Erythroblast (primary cell): ENCODE data around the gene ATG10.
"Not testable (repeated sequence)": the region's sequence is repeated elsewhere in the genome, so short reads cannot be mapped to it uniquely, and the experiment has no call there.

ENCODE experiments used
- DNase-seq, 2 experiments: peaks; one replicate each; lab custom pipeline; 2025; lab: John Stamatoyannopoulos, UW
- GATA1 ChIP-seq: IDR thresholded peaks from 2 replicates; pipeline ENCODE4 v1.6.1; 2011; ENCODE audit warnings: low read depth, mild to moderate bottlenecking, control low read depth, low read length, moderate library complexity
- POLR2A ChIP-seq: IDR thresholded peaks from 2 replicates; pipeline ENCODE4 v1.6.1; 2011; ENCODE audit warnings: mild to moderate bottlenecking, low read length

The ATG10 gene

GRCh38 chr5:82050955-82051354, 79.1 kb downstream of the ATG10 start:
- DNase-seq: no peak
- no peak for TF ChIP-seq POLR2A
- no peak for TF ChIP-seq GATA1

- TF ChIP-seq POLR2A (no peak), GATA1 (no peak)
- no peak for DNase-seq
Measured at GRCh38 chr5:82054004-82054710, 82.3 kb downstream of the ATG10 start.

- TF ChIP-seq GATA1: no peak
- no peak for TF ChIP-seq POLR2A
Measured at GRCh38 chr5:82057051-82057450, 85.2 kb downstream of the ATG10 start.

GRCh38 chr5:82058710-82059109, 86.9 kb downstream of the ATG10 start:
- TF ChIP-seq POLR2A: no peak
- no peak for TF ChIP-seq GATA1

More at GRCh38 chr5:82057051-82057450, 85.2 kb downstream of the ATG10 start:
- no peak for DNase-seq

DNA sequence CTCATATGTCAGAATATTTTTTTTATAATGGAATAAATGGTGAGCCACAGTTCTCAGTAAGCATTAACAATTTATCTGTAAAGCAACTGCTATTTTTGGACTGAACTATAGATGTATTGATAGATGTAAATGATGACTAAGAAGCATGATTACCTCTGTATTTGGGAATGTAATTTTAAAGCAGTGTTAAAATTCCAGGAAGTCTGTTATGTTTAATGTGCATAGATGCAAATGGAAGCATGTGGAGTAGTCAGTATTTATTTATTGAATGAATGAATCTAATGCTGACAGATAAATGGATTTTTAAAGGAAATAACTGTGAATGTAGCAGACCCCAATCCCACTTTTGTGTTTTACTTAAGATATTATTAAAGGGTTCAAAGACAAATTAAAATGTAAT, 95.0 kb downstream of the ATG10 start:
- TF ChIP-seq POLR2A: no peak
- no peak for TF ChIP-seq GATA1
- no peak for DNase-seq

More at GRCh38 chr5:82058710-82059109, 86.9 kb downstream of the ATG10 start:
- DNase-seq: no peak

DNA sequence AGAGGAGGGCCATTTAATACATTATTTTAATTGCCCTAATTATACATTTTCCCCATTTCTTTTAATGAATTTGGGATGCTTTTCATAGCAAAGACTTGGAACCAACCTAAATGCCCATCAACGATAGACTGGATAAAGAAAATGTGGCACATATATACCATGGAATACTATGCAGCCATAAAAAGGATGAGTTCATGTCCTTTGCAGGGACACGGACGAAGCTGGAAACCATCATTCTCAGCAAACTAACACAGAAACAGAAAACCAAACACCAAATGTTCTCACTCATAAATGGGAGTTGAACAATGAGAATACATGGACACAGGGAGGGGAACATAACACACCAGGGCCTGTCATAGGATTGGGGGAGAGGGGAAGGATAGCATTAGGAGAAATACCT, 96.2 kb downstream of the ATG10 start:
- DNase-seq: not testable (repeated sequence)

DNA sequence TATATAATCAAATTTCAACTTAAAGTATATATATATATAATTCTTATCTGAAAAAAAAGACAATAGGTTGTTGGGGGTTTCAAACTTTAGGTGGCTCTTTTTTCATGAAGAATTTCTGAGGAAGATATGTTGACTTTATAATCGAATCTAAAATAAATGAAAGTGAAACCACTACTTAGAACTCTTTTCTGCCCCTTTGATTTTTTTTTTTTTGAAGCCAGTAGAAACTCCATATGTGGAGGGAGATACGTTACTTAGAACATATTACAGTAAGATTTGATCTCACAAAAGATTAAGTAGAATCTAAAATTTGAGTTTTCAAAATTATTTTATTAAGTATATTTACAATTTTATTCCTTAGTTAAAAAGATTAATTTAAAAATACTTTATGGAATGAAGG, 96.9 kb downstream of the ATG10 start:
- TF ChIP-seq POLR2A (no peak), GATA1 (no peak)

DNA sequence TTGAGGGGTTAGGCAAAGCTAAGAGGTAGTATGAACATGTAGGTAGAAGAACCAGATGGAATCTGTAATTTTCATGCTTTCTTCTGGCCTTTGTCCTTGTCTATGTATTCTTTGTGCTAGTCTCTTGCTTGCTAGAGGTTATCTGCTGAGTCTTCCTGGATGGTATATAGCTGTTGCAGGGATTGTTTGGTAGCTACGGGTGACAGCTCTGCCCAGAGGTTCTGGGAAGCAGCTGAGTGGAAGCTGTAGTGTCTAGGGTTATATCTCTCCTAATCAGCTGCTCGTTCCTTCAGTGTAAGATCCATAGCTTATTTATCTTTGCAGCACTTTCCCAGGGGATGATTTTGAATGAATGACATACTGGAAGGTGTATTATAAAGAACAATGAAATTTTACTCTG, 100.3 kb downstream of the ATG10 start:
- no peak for TF ChIP-seq GATA1
- no peak for TF ChIP-seq POLR2A
- DNase-seq: no peak

More for the DNA sequence above, 96.9 kb downstream of the ATG10 start:
- DNase-seq: no peak

- no peak for TF ChIP-seq GATA1
- no peak for TF ChIP-seq POLR2A
- DNase-seq: no peak
Measured at GRCh38 chr5:82073179-82073578, 101.4 kb downstream of the ATG10 start.

DNA sequence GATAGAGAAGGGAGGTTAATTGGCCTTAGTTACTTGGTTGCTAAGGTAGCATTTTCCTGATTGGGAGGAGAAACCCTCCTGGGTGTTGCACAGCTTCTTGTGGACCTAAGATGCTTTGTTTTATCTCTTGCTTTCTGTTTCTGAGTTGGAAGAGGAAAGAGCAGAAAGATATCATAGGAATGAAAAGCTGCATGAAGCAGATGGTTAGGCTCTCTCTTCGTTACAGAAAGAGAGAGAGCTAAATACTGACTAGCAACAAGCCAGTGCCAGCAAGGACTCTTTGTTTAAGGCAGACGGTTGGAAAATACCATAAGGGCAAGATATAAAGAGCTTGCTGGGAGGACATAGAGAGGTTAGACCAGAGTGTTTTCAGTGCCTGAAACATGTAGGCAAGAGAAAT, 103.1 kb downstream of the ATG10 start:
- no peak for TF ChIP-seq GATA1
- no peak for TF ChIP-seq POLR2A
- DNase-seq: no peak

- TF ChIP-seq POLR2A (no peak), GATA1 (no peak)
- no peak for DNase-seq
Measured at GRCh38 chr5:82077496-82077895, 105.7 kb downstream of the ATG10 start.

DNA sequence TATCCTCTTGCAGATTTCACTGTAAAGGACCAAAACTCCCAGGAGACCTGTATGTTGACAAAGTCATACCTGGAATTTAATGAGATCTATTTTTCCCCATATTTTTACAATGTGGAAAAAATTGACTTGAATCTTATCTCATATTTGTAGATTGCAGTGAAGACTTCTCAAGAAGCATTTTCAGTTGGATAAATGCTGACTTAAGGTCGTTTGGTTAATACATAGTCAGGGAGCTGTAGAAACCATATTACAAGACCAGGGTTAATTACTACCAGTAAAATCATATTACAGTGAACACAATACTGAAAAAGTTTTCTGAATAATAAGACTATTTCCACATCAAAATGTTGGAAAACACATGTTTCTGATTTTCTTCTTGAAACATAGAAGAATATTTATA, 119.8 kb downstream of the ATG10 start:
- TF ChIP-seq POLR2A (no peak), GATA1 (no peak)

DNA sequence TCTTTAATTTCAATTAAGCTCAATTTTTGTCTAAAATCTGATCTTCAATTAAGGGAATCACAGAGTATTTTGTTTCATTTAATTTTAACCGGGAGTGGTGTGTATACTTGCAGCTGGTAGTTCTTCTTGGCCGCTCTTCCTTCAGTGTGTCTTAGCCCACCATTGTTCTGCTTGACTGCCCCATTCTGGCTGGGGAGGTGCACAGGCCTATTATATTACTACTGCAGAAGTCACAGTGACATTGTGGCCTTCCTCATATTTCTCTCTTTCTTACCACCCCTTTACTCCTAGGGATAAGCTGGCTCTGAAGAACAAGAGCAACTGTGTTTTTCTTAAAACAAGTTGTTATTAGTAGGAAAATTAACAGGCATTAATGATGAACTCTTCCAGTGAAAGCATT, 123.7 kb downstream of the ATG10 start:
- TF ChIP-seq GATA1 (no peak), POLR2A (no peak)
- no peak for DNase-seq

More for the DNA sequence above, 119.8 kb downstream of the ATG10 start:
- DNase-seq: no peak

DNA sequence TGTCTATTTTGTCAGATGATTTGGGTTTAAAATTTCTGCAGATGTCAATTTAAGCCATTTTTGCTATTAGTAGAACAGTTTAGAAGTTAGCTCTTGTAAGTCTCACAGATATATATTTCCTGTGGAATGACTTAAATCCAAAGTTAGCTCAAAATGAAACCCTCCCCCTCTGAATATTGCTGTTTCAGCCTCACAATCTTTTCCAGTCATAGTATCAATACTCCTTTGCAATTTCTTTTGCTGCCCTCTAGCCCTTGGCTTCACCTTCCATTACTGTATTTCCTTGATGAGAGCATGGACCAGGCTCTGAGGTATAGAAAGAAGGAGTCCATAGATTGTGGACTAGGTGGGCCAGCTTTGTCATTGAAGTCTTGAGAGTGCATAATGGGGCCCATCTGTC, 124.4 kb downstream of the ATG10 start:
- DNase-seq: no peak
- TF ChIP-seq POLR2A: no peak
- no peak for TF ChIP-seq GATA1
